Lung (tissue), 16 donors: ENCODE results near the gene C6. TPM values are rescaled to one million over a fixed set of nuclear protein-coding genes. Genes with fewer than 3 reads are reported as not detected.

Experiments
- ATAC-seq: fragments of 200-7000 bp; cut with Tn5 transposase; one replicate; pipeline ENCODE4 v1.9.1; 2020; ENCODE audit warnings: moderate number of reproducible peaks; ENCODE audit not compliant: insufficient read depth, low FRiP score
- DNase-seq, 3 donors: peaks; one replicate each; pipeline ENCODE4 v3.0.0-alpha.2; 2013 to 2017
- H3K27ac ChIP-seq, 2 donors: one replicate each; pipeline ENCODE4 v1.5.1; 2013; ENCODE audit warnings: mild to moderate bottlenecking in 2 of 2, moderate library complexity in 2 of 2, control low read depth in 1 of 2, inconsistent platforms in 1 of 2, low read depth in 1 of 2, low read length in 1 of 2
- H3K27me3 ChIP-seq, 3 donors: one replicate each; pipeline ENCODE4 v1.5.1; 2013; ENCODE audit warnings: low read length in 2 of 3; ENCODE audit not compliant: control insufficient read depth in 3 of 3, insufficient read depth in 3 of 3
- H3K36me3 ChIP-seq, 4 donors: one replicate each; pipeline ENCODE4 v1.5.1; 2013; ENCODE audit warnings: low read length in 4 of 4, mild to moderate bottlenecking in 1 of 4, moderate library complexity in 1 of 4; ENCODE audit not compliant: control insufficient read depth in 4 of 4, insufficient read depth in 4 of 4
- H3K4me1 ChIP-seq, 5 donors: one replicate each; pipeline ENCODE4 v1.5.1; 2013; ENCODE audit warnings: low read length in 5 of 5, mild to moderate bottlenecking in 2 of 5, moderate library complexity in 1 of 5; ENCODE audit not compliant: control insufficient read depth in 5 of 5, insufficient read depth in 5 of 5
- H3K4me3 ChIP-seq: one replicate; pipeline ENCODE4 v1.5.1; 2013; ENCODE audit warnings: mild to moderate bottlenecking, control low read depth, moderate library complexity
- H3K9ac ChIP-seq, 2 donors: one replicate each; pipeline ENCODE4 v1.5.1; 2013; ENCODE audit warnings: low read length in 2 of 2, control low read depth in 1 of 2; ENCODE audit not compliant: insufficient read depth in 1 of 2
- H3K9me3 ChIP-seq, 4 donors: one replicate each; pipeline ENCODE4 v1.5.1; 2013; ENCODE audit warnings: low read length in 3 of 4, mild to moderate bottlenecking in 1 of 4, moderate library complexity in 1 of 4; ENCODE audit not compliant: control insufficient read depth in 4 of 4, insufficient read depth in 3 of 4
- WGBS, 2 donors: extraction: QIAGEN DNeasy Blood & Tissue Kit; methylation state at CpG; one replicate each; pipeline ENCODE4 v1.1.7; 2013; 5-methylcytosine and 5-hydroxymethylcytosine counted together
- long read RNA-seq, 5 donors: transcript quantifications; one replicate each; lab custom pipeline, GENCODE V29; 2026
- polyA plus RNA-seq, 2 donors: library from polyadenylated mRNA; stranded (reverse); fragments of 200-250 nt; gene quantifications; one replicate each; pipeline ENCODE4 v1.2.1, GENCODE V29; 2013
- total RNA-seq, 2 donors: library from RNA; depleted of rRNA in 1 of 2; stranded (reverse); fragments of >200 nt in 1 of 2; gene quantifications; one replicate each; pipeline ENCODE4 v1.2.1, GENCODE V29; 2014 to 2021
- TF ChIP-seq, protein P1 (sequence below): IDR thresholded peaks from 2 replicates; pipeline ENCODE4 v1.5.1; 2012; ENCODE audit warnings: mild to moderate bottlenecking; ENCODE audit errors: control extremely low read depth, extremely low read depth
- donor health status: control.
- donor health status: control.
- donor health status: Bipolar disorder and iron deficiency.
- donor health status: healthy.
- donor health status: DM: yes; HTN: yes; CAD: no.

The C6 gene
- total RNA-seq: 10 to 100 TPM; 22.7 to 33.0 TPM
- 1 to 10 TPM; 1.7 to 2.4 TPM for polyA plus RNA-seq
- long read RNA-seq, donor 1: 0 reads
- long read RNA-seq, donor 2: 0 reads
- long read RNA-seq, donor 3: 0 reads
- long read RNA-seq, donor 4: 0 reads
- long read RNA-seq, donor 5: 0 reads

DNA sequence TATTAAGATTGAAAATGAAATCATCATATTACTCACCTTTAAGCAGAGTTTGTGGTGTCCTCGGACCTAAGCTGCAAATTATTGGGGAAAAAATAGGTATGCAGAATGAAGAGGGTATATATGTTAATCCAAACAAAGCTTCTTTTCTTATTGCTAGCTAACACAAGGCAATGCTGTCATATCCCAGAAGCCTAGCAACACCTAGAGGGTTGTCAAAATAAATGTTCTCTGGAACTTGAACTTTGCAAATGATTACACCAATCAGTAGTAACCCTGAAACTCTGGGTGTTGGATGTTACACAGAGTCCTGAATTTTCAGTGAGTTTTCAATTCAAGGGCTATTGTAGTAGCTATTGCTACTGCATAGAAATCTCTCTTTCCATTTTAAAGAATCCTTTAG is at the start of gene C6:
C6 (minus strand) TSS at position 193 of the 400 bp plus-strand sequence. CDS start 10,302 bp downstream, outside the sequence.
- no peak within 1 kb of the TSS for H3K9ac ChIP-seq
- no peaks in the 10 kb centered on the region for H3K36me3 ChIP-seq
- no peak within 1 kb of the TSS for H3K4me3 ChIP-seq
- TF ChIP-seq, protein P1, sequence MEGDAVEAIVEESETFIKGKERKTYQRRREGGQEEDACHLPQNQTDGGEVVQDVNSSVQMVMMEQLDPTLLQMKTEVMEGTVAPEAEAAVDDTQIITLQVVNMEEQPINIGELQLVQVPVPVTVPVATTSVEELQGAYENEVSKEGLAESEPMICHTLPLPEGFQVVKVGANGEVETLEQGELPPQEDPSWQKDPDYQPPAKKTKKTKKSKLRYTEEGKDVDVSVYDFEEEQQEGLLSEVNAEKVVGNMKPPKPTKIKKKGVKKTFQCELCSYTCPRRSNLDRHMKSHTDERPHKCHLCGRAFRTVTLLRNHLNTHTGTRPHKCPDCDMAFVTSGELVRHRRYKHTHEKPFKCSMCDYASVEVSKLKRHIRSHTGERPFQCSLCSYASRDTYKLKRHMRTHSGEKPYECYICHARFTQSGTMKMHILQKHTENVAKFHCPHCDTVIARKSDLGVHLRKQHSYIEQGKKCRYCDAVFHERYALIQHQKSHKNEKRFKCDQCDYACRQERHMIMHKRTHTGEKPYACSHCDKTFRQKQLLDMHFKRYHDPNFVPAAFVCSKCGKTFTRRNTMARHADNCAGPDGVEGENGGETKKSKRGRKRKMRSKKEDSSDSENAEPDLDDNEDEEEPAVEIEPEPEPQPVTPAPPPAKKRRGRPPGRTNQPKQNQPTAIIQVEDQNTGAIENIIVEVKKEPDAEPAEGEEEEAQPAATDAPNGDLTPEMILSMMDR: no peak
- ATAC-seq (no peak), DNase-seq (no peak)
- WGBS, 2 donors: 65 to 78% methylated on average over 1 of the region's 1 CpG
- no peak within 1 kb of the TSS for H3K27ac ChIP-seq
- no peaks in the 10 kb centered on the region for H3K27me3 ChIP-seq
- peaks cover 0 to 3% (median 0%) of the 10 kb centered on the region in 5 donors for H3K4me1 ChIP-seq
- no peaks in the 10 kb centered on the region for H3K9me3 ChIP-seq

DNA sequence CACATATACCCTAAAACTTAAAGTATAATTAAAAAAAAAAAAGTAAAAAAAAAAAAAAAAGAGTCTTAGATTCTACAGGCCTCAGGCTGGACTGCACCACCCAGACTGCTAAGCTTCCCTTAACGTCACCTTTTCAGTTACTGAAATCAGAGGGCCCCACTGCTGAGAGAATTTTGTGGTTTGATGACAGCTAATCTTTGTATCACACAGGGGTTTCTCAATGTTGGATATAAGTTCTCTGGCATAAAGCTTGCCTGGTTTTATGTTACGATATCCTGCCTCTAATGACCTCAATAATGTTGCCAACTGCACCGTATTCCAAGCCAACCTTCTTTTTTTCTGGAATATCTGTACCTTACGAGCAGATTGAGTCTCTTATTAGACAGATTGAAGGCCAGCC is 43.1 kb upstream of the C6 start:
- H3K27me3 ChIP-seq: no peaks in the 10 kb centered on the region
- H3K27ac ChIP-seq: no peak overlapping the region
- no peak overlapping the region for H3K9ac ChIP-seq
- no peaks in the 10 kb centered on the region for H3K4me1 ChIP-seq
- WGBS, 2 donors: 88 to 91% methylated on average over 4 of the region's 4 CpGs
- DNase-seq: no peak
- no peaks in the 10 kb centered on the region for H3K9me3 ChIP-seq
- TF ChIP-seq, protein P1: no peak
- ATAC-seq: no peak
- no peaks in the 10 kb centered on the region for H3K36me3 ChIP-seq
- no peak overlapping the region for H3K4me3 ChIP-seq

DNA sequence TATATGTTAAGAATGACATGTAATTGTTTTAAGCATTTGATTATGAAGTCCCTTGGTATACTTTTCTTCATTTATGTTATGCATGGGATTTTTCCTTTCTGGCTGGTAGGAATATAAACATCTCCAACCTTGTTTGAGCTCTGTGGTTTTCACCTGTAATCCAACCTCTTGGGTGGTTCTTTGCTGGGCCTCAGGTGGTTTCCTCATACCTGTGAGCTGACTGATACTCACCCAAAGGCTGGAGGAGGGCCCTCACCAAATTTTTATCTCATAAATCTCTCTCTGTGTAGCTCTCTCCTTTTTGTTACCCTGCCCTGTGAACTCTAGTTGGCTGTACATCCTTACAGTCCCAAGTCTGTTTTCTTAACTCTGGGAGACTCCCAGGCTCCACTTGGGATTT is 39.8 kb upstream of the C6 start:
- ATAC-seq: no peak
- Histone ChIP-seq H3K27ac (no peak overlapping the region), H3K27me3 (no peaks in the 10 kb centered on the region), H3K9ac (no peak overlapping the region), H3K4me3 (no peak overlapping the region), H3K9me3 (peaks cover 0 to 3% (median 0%) of the 10 kb centered on the region in 4 donors), H3K36me3 (no peaks in the 10 kb centered on the region), H3K4me1 (no peaks in the 10 kb centered on the region)
- no peak for DNase-seq
- TF ChIP-seq, protein P1: no peak

DNA sequence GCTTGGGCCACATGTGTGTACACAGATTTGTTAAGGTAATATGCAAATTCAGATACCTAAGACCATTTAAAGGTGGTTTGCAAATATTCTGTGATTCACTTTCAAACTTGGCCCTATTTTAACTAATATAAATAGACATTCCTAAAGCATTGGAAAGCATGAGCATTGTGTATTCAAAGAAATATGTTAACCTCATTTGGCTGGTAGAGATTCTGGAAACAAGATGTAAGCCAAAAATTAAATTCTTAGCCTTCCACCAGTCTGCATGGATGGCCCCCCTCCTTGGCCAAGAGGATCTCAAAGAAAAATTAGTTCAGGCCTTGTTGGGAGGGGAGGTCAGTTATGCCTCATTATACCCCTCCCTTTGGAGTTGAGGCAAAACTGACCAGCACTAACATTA is 38.7 kb upstream of the C6 start:
- TF ChIP-seq, protein P1: no peak
- Histone ChIP-seq H3K27me3 (no peaks in the 10 kb centered on the region), H3K4me1 (no peaks in the 10 kb centered on the region), H3K9ac (no peak overlapping the region), H3K36me3 (no peaks in the 10 kb centered on the region), H3K4me3 (no peak overlapping the region), H3K9me3 (peaks cover 0 to 3% (median 0%) of the 10 kb centered on the region in 4 donors), H3K27ac (no peak overlapping the region)
- no peak for ATAC-seq
- no peak for DNase-seq
